IPS-20b (cell line): ENCODE measurements around the gene RHBDF1.
"Not testable (repeated sequence)": the region's sequence is repeated elsewhere in the genome, so short reads cannot be mapped to it uniquely, and the experiment has no call there.

Source experiments
- H3K27ac ChIP-seq: one replicate; pipeline ENCODE4 v1.5.1; 2013; ENCODE audit warnings: low read length
- H3K27me3 ChIP-seq: 2 replicates; pipeline ENCODE4 v1.6.1; 2013; ENCODE audit warnings: mild to moderate bottlenecking, low read length, inconsistent platforms; ENCODE audit not compliant: insufficient read depth
- H3K36me3 ChIP-seq: 2 replicates; pipeline ENCODE4 v1.6.1; 2013; ENCODE audit warnings: low read depth, mild to moderate bottlenecking, inconsistent platforms, low read length, moderate library complexity; ENCODE audit not compliant: insufficient read depth
- H3K4me1 ChIP-seq: 2 replicates; pipeline ENCODE4 v1.6.1; 2013; ENCODE audit warnings: mild to moderate bottlenecking, control low read depth, inconsistent platforms, low read length, moderate library complexity; ENCODE audit not compliant: insufficient read depth
- H3K4me3 ChIP-seq: 2 replicates; pipeline ENCODE4 v1.5.1; 2013; ENCODE audit warnings: mild to moderate bottlenecking, low read length, inconsistent platforms
- H3K9ac ChIP-seq: 2 replicates; pipeline ENCODE4 v1.6.1; 2013; ENCODE audit warnings: low read depth, mild to moderate bottlenecking, inconsistent platforms, low read length, moderate library complexity
- H3K9me3 ChIP-seq: 2 replicates; pipeline ENCODE4 v1.6.1; 2013; ENCODE audit warnings: mild to moderate bottlenecking, low read depth, low read length, inconsistent platforms; ENCODE audit not compliant: insufficient read depth

Gene RHBDF1

DNA sequence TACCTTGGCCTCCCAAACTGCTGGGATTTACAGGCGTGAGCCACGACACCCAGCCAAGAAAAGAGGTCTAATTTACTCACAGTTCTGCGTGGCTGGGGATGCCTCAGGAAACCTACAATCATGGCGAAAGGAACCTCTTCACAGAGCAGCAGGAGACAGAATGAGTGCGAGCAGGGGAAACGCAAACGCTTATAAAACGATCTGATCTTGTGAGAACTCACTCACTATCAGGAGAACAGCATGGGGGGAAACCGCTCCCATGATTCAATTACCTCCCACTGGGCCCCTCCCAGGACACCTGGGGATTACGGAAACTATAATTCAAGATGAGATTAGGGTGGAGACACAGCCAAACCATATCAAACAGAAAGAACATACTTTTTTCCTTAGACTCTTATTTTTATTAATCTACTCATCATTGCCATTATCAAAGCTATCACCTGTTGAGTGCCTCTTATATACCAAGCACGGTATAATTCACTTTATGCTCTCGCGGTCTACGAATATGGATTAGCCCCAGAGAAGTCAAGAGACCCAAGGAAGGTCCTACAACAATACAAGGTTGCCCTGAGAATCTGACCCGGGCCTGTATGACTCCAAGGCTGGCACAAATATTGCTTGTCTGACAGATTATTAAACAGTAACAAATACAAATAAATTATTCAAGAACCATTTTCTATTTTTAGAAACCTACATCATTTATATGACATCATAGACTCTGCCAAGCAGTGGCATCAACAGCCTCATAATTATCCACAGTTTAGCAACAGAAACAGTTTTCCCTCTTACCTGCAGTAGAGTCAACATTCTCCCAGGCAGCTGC is 21.5 kb downstream of the RHBDF1 start:
- Histone ChIP-seq H3K9me3 (no peaks in the 10 kb centered on the region), H3K4me1 (peaks cover 5% of the 10 kb centered on the region; the same call in 1 of the 2 replicates), H3K27ac (no peak overlapping the region), H3K36me3 (peaks cover 51% of the 10 kb centered on the region), H3K27me3 (no peaks in the 10 kb centered on the region), H3K4me3 (no peak overlapping the region), H3K9ac (no peak overlapping the region)

DNA sequence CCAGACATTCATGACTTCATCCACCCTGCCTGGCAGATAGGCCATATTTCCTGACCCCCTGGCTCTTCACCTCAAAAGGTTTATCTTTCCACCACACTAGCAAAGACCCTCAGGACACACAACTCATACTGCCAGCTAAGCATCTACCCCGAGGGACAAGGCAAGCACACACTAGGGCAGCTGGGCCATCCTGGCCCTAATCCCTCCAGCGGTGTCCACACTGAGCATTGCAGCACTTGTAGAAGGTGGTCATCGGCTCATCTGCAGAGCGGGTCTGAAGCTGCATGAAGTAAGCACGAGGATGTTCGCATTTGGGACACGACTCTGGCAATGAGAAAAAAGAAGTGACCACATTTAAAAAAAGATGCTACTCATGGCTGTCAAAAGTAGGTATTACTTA is 25.2 kb downstream of the RHBDF1 start:
- H3K4me3 ChIP-seq = no peak overlapping the region
- H3K27me3 ChIP-seq = no peaks in the 10 kb centered on the region
- H3K9ac ChIP-seq = no peak overlapping the region
- peaks cover 12% of the 10 kb centered on the region; the same call in 1 of the 2 replicates for H3K9me3 ChIP-seq
- peaks cover 5% of the 10 kb centered on the region; the same call in 1 of the 2 replicates for H3K4me1 ChIP-seq
- H3K27ac ChIP-seq = no peak overlapping the region
- peaks cover 76% of the 10 kb centered on the region for H3K36me3 ChIP-seq

DNA sequence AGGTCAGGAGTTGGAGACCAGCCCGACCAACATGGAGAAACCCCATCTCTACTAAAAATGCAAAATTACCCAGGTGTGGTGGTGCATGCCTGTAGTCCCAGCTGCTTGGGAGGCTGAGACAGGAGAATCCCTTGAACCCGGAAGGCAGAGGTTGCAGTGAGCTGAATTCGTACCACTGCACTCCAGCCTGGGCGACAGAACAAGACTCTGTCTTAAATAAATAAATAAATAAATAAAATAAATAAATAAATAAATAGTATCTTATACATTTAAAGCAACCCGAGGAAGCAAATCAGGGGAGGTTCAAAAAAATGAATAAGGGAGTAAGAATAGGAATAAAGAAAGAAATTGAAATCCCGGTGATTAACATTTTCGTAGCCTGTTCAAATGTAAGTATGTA is 25.9 kb downstream of the RHBDF1 start:
- not testable (repeated sequence) for H3K4me1 ChIP-seq, H3K4me3 ChIP-seq, H3K9ac ChIP-seq, H3K27me3 ChIP-seq, H3K27ac ChIP-seq
- Histone ChIP-seq H3K36me3 (peaks cover 82% of the 10 kb centered on the region), H3K9me3 (peaks cover 14% of the 10 kb centered on the region; the same call in 1 of the 2 replicates)

DNA sequence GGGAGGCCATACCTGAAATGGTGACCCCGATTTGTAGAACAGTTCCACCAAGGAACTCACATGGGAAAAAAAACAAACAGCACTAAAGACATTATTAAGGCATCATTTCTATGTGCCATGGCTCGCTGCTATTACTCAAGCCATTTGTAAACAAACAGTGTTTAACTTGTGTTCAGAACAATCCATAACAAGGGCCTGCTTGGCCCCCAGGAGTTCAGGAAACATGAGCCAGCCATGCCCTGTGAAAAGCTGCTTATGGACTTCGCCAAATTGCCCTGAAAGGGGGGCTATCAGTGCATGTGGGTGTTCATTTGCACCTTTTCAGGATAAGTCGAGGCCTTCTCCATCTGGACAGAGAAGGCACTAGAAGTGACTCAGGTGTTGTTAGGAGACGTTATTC is 27.0 kb downstream of the RHBDF1 start:
- H3K9ac ChIP-seq = no peak overlapping the region
- no peak overlapping the region for H3K4me3 ChIP-seq
- H3K4me1 ChIP-seq = no peaks in the 10 kb centered on the region
- H3K9me3 ChIP-seq = peaks cover 14% of the 10 kb centered on the region; the same call in 1 of the 2 replicates
- H3K27ac ChIP-seq = no peak overlapping the region
- peaks cover 73% of the 10 kb centered on the region for H3K36me3 ChIP-seq
- H3K27me3 ChIP-seq = no peaks in the 10 kb centered on the region

DNA sequence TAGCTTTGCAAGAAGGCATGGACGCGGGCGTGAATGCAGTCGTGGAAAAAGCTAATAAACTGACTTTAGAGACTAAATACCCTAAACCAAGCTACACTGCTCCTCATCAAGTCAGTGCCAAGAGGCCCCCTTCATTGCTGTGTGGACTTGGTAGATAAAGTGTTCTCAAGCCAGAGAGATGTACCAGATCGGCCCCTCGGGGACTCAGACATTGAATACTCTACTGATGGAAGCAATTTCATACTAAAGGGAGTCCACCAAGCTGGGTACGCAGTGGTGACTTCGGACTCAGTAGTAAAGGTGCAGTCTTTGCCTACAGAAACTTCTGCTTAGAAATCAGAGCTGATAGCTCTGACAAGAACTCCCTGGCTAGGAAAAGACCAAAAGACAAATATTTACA is 27.8 kb downstream of the RHBDF1 start:
- H3K27ac ChIP-seq = no peak overlapping the region
- H3K9me3 ChIP-seq = peaks cover 14% of the 10 kb centered on the region; the same call in 1 of the 2 replicates
- H3K36me3 ChIP-seq = peaks cover 68% of the 10 kb centered on the region
- no peak overlapping the region for H3K9ac ChIP-seq
- H3K4me1 ChIP-seq = no peaks in the 10 kb centered on the region
- H3K4me3 ChIP-seq = no peak overlapping the region
- no peaks in the 10 kb centered on the region for H3K27me3 ChIP-seq

DNA sequence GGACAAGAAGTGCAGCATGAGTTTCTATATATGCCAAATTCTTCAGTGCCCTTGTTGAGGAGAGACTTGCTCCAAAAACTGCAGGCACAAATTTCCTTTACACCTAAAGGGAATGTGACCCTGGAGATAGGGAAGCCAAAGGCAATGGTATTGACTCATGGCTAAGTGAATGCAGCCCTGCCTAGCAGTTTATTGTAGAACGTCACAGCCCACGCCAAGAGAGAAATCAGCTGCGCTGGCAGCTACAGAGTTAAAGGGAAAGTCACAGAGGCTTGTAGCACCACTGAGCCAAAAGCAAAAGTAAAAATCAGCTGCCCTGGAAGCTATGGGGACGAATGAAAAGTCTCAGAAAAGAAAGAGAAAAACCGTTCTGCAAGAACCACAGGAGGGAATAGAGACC is 29.1 kb downstream of the RHBDF1 start:
- peaks cover 62% of the 10 kb centered on the region for H3K36me3 ChIP-seq
- peaks cover 14% of the 10 kb centered on the region; the same call in 1 of the 2 replicates for H3K9me3 ChIP-seq
- no peak overlapping the region for H3K4me3 ChIP-seq
- H3K27me3 ChIP-seq = no peaks in the 10 kb centered on the region
- no peak overlapping the region for H3K9ac ChIP-seq
- H3K27ac ChIP-seq = no peak overlapping the region
- H3K4me1 ChIP-seq = no peaks in the 10 kb centered on the region

DNA sequence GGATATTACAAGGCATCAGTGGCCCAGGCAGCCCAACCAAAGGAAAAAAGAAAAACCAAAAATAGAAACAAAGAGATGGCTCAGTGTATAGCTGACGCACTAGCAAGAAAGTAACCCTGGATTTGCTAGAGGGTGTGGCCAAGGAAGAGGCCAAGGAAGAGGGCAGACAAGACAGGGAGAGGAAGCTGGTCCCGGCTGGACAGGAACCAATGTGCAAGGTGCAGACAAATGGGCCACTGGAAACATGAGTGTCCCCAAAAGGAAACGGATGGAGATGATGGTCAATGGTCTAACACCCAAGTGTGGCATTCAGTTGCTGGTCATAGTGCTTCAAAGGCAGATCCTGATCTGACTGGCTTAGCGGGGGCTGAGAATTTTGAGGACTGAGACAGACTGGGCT is 29.7 kb downstream of the RHBDF1 start:
- Histone ChIP-seq H3K9ac (no peak overlapping the region), H3K9me3 (peaks cover 14% of the 10 kb centered on the region; the same call in 1 of the 2 replicates), H3K4me3 (no peak overlapping the region), H3K4me1 (no peaks in the 10 kb centered on the region), H3K27me3 (no peaks in the 10 kb centered on the region), H3K27ac (no peak overlapping the region), H3K36me3 (peaks cover 57% of the 10 kb centered on the region)

DNA sequence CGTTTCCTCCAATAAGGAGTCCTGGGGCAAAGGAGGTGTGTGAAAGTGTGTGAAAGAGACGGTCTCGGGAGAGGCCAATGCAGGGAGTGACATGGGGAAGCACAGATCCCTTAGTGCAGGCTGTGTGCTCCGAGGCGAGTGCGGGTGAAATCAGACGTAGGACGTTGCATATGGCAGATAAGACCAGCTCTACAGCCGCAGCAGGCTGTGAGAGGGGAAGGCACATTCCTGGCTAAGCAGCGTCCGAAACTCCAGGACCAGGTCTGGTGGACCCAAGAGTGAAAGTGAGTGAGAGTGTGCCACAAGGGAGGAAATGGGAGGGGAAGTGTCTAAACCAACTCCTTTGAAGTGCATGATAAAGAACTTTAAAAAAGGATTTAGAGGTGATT is 30.4 kb downstream of the RHBDF1 start:
- H3K27me3 ChIP-seq = no peaks in the 10 kb centered on the region
- H3K4me3 ChIP-seq = no peak overlapping the region
- H3K9ac ChIP-seq = no peak overlapping the region
- H3K27ac ChIP-seq = no peak overlapping the region
- H3K36me3 ChIP-seq = peaks cover 53% of the 10 kb centered on the region
- H3K9me3 ChIP-seq = peaks cover 14% of the 10 kb centered on the region; the same call in 1 of the 2 replicates
- H3K4me1 ChIP-seq = no peaks in the 10 kb centered on the region

DNA sequence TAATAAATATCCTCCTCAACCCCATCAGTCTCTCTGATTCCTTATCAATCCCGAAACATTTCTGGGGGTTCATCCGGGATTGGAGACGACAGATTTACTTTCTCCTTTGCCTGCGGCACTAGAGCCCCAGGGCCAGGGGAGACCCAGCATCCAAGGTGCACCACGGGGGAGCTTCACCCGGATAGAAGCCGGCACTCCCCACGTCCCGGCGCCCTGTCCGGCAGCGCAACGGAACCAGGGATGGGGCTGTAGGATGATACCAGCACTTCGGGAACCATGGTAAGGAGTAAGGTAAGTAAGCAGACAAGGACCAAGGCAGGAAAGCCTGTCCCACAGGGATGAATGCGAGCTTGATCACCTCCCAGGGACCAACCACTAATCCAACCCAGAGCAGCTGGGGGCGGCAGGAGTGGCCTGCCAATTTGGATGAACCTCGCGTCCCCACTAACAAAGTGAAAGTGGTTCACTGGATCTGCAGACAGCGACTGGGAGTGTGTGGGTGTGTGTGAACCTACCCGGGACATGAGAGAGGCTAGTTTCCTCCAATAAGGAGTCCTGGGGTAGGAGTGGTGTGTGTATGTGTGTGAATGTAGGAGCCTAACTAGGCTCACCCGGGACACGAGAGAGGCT is 30.9 kb downstream of the RHBDF1 start:
- Histone ChIP-seq H3K9ac (no peak overlapping the region), H3K36me3 (peaks cover 49% of the 10 kb centered on the region), H3K4me3 (no peak overlapping the region), H3K27me3 (no peaks in the 10 kb centered on the region), H3K9me3 (peaks cover 14% of the 10 kb centered on the region; the same call in 1 of the 2 replicates), H3K4me1 (no peaks in the 10 kb centered on the region), H3K27ac (no peak overlapping the region)

DNA sequence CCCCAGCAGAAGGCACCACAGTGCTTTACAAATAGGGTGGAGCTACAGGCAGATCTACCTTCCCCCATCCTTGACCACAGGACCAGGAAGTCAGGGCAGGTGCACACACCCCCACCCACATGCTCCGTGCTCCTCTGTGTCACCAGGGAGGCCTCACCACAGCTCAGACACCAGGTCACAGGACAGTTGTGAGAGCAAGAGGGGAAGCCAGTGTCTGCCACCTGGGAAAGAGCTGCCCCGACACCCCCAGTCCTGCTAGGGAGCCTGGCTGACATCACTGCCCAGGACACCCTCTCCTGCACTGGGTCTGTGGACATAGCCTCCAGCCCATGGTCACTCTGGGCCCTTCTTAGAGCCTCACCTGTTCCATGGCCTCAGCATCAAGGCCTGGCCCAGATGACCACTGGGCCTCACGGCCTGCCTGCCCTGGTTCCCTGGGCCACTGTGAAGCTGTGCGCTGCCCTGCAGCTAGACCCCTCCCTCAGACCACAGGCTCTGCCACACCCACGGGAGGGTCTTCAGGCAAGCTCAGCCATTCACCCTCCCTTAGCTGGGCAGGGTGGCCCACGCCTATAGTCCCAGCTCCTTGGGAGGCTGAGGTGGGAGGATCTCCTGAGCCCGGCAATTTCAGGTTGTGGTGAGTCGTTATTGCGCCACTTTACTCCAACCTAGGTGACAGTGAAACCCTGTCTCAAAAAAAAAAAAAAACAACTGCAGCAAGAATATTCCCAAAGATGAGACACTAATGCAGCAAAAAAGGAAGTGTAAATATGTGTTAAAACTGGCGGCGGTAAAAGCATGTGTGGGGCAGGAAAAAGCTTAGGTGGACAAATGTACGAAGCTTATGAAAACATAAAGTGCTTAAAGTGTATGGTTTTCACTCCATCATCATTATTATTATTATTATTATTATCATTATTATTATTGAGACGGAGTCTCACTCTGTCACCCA is 33.2 kb downstream of the RHBDF1 start:
- peaks cover 14% of the 10 kb centered on the region; the same call in 1 of the 2 replicates for H3K9me3 ChIP-seq
- H3K27me3 ChIP-seq = no peaks in the 10 kb centered on the region
- no peak overlapping the region for H3K9ac ChIP-seq
- no peaks in the 10 kb centered on the region for H3K4me1 ChIP-seq
- H3K4me3 ChIP-seq = no peak overlapping the region
- H3K36me3 ChIP-seq = peaks cover 27% of the 10 kb centered on the region
- no peak overlapping the region for H3K27ac ChIP-seq

DNA sequence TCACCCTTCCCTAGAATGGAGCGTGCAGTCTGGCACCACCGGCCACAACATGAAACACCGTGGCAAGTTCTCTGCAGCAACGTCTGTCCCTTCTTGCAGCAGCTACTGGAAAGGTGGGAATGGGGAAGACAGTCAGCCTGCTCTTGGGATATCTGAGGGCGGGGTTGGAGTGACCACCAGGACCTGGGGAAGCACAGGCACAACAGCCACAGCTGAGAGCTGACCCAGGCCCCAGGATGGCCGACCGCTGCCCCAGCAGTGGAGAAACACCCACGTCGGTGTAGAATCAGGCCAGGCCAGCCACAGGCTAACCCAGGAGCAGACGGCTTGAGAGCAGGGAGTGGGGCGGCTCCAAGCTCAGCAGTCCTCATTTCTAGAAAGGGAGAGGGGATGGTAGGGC is 34.2 kb downstream of the RHBDF1 start:
- peaks cover 19% of the 10 kb centered on the region; the same call in 1 of the 2 replicates for H3K36me3 ChIP-seq
- not testable (repeated sequence) for H3K9me3 ChIP-seq, H3K9ac ChIP-seq, H3K27me3 ChIP-seq, H3K27ac ChIP-seq, H3K4me3 ChIP-seq, H3K4me1 ChIP-seq
